NCI-H2227 treated with DMSO at 0.1 percent for 48 hours (cell line): ENCODE measurements around the gene PPARA.
"Not testable (repeated sequence)": the region's sequence is repeated elsewhere in the genome, so short reads cannot be mapped to it uniquely, and the experiment has no call there.

ENCODE experiments used
- DNase-seq: peaks from one replicate; lab custom pipeline; 2025; lab: John Stamatoyannopoulos, UW

The PPARA gene

GRCh38 chr22:46126853-46127385, 23.4 kb upstream of the PPARA start:
- DNase-seq: no peak

DNA sequence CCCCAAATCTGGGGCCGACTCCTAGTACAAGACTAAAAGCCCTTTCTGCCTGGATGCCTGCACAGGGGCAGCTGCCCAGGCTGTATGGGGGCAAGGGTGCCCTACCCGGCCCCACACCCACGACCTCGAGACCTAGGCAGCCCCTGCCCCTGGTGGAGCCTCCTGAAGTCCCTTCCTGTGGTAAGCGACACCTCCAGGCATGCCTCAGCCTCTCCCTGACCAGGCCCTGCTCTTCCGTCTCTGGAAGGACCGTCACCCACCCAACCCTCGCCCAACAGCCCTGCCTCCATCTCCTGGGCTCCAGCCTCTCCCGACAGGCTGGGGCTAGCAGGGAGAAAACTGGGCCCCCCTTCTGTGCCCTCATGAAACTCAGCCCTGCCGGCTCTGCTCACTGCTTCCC, 22.8 kb upstream of the PPARA start:
- no peak for DNase-seq

DNA sequence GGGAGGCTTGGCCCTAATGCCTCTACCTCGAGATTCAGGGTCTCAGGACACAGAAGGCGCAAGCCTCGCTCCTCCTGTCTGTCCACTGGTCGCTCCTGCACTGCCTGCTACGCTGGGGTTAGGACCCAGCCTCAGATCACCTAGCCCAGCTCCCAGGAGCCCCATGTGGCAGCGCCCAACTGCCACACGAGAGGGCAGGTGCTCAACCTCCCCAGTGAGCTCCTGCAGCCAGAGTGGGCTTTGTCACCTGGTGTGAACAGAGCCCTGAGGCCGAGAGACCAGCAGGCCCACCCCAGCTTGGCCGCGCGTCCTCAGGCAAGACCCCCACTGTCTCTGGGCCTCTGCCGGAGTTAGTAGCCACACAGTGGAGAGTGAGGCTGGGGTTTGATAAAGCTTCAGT, 21.7 kb upstream of the PPARA start:
- DNase-seq: no peak

GRCh38 chr22:46129390-46130041, 20.8 kb upstream of the PPARA start:
- no peak for DNase-seq

GRCh38 chr22:46131151-46131587, 19.2 kb upstream of the PPARA start:
- DNase-seq: no peak

GRCh38 chr22:46132193-46132829, 18.0 kb upstream of the PPARA start:
- DNase-seq: not testable (repeated sequence)

DNA sequence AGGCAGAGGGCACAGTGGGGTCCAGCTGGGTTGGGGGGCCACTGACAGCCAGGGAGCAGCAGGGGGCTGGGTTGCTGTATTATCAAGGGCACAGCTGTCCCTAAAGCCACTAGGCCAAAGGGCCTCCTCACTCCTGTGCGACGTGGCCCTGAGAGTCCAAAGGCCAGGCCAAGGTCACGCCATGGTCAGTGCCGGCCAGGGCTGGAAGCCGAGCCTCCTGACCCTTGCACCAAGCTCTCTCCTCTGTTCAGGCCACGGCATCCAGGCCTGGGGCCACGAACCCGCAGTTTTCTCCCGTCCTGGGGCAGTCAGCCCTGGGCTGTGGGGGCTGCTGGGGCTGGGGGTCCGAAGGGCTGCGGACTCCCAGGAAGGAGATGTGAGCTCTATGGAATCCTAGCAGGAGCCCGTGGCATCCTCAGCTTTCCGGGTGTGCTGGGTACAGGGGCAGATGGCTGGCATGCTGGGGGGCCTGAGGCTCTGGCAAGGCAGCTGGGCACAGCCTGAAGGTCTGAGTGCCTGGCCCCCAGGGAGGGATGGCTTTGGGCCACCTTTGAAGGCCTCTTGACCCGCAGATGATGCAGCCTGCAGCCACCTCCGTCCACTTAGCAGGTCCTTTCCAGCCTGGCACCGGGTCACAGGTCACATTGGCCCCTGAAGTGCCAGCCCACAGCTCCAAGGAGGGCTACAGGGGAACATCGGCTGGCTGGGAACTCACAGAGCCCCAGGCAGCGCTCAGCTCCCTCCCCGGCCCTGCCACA, 17.3 kb upstream of the PPARA start:
- DNase-seq: no peak

DNA sequence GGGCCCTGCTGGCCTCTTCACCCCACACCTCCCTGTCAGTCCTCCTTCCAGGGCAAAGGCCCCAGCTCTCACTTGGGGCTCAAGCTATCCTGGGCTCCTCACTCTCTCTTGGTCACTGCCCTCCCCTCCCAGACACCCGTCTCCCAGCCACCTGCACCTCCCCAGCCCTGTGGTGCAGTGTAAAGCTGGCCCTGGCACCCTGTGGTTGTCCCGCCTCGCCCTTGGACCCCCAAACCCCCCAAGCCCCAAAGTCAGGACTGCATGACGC, 16.8 kb upstream of the PPARA start:
- no peak for DNase-seq

DNA sequence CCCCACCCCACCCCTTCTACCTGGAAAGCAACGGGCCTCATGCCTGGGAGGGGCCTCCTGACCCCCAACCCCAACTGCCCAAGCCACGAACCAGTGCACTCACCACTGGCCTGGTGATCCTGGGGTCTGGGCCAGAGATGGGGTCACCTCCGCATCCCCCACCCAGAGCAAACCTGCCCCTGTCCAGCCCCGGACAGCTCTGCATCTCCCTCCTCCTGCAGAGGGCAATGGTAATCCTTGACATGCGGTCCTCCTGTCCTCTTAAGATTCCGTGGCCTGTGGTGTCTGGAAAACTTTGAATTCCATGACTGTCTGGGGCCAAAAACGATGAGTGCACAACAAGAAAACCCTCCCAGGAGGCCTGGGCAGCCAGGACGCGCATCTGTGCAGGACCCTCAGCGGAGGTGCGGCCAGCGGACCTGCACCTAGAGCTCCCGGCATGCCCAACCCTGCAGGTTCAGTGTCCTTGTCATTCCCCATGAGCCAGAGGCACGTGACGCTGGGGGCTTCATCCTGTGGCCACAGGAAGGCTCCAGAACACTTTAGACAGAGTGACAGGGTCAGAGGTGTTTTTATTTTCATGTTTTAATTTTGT, 16.1 kb upstream of the PPARA start:
- no peak for DNase-seq

GRCh38 chr22:46135611-46136485, 14.5 kb upstream of the PPARA start:
- no peak for DNase-seq

GRCh38 chr22:46136486-46137217, 13.7 kb upstream of the PPARA start:
- no peak for DNase-seq

DNA sequence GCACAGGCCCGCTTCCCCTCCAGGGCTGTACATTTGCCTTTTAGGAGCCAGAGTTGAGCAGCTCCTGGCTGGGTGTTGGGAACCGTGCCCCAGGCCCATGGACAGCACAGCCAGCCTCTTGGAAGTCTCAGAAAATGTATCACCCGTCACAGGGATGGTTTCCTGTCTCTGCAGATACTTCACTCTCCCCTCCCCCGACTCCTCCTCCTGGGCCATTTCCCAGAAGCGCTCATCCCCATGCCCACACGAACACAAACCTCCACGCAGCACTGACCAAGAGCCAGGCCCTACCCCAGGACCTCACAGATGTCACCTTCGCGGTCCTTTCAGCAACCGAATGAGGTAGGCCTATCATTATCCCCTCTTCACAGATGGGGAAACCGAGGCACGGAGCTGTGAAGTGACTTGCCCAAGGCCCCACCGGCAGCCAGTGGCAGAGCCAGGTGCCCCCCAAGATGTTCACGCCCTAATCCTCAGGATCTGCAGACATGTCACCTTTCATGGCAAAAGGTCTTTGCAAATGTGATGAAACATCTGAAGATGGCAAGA, 13.0 kb upstream of the PPARA start:
- no peak for DNase-seq

GRCh38 chr22:46138058-46138797, 12.1 kb upstream of the PPARA start:
- DNase-seq: no peak

DNA sequence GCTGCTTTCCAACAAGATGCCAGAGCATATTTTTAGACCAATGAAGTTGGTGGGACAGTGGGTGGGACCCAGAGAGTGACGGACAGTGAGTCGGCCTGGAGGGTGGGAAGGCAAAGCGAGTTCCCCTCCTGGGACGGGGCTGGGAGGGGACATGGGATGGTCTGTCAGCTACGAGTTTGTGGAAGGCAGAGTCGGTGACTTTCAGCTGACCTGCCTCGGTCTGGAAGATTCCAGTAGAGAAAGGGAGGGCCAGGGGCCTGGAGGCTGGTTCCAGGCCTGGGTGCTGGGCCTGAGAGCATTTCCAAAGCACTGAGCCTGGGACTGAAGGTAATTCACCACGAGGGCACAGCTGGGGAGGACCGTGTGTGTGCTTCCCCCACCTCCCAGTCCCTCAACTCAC, 10.9 kb upstream of the PPARA start:
- not testable (repeated sequence) for DNase-seq

DNA sequence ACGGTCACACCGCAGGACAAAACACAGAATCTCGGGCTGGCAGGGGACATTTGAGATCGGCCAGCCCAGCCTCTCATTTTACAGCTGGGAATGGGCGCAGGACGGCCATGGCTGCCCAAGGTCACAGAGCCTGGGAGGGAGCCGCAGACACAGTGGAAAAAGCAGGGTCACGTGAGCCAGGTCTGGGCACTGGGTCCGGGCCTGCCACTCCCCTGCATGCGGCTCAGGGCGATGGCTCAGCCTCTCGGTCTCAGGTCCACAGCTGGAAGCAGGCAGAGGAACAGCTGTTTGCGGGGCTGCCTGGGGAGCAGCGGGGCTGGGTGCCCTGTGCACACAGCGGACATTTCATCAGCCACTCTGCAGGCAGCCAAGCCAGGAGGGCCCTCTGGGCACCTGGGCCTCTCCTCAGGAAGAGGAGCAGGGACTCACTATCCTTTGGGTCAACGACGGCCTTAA, 10.4 kb upstream of the PPARA start:
- DNase-seq: no peak

DNA sequence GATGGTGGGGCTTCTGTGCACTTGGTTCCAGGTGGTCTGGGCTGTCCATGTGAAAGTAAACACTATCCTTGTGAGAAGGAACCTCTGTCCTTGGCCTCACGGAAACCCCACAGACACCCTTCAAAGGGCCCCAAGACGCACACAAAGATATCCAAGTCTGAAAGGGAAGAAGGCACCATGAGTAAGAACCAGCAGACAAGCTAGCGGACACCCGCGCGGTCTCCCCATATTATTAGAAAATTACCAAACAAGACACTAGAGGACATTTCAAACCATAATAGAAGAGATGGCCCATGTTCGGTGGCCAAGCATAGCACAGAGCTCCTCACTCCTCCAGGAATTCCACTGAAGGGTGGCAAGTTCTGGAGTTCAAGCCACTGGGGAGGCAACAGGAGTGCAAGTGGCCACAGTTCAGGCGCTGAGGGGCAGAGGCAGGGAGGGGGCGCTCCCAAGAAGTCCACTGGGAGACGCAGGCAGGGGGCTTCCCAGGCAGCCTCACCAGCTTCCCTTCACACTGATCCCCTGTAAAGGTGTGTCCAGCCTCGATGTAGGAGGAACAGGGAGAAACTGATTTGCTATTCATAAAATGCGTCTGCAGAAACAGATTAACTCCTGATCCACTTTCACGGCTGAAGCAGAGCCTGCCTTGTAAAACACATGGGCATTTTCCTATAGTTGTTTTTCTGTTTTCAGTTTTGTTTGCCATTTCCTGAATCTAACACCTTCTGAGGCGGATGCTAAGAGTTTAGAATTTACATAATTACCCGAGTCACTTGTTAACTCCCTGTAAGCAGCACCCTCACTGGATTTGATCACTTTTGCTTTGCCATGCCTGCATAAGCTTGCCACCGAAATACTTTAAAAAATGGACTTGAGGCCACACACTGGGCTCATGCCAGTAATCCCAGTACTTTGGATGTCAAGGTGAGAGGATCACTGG, 9.1 kb upstream of the PPARA start:
- DNase-seq: no peak

DNA sequence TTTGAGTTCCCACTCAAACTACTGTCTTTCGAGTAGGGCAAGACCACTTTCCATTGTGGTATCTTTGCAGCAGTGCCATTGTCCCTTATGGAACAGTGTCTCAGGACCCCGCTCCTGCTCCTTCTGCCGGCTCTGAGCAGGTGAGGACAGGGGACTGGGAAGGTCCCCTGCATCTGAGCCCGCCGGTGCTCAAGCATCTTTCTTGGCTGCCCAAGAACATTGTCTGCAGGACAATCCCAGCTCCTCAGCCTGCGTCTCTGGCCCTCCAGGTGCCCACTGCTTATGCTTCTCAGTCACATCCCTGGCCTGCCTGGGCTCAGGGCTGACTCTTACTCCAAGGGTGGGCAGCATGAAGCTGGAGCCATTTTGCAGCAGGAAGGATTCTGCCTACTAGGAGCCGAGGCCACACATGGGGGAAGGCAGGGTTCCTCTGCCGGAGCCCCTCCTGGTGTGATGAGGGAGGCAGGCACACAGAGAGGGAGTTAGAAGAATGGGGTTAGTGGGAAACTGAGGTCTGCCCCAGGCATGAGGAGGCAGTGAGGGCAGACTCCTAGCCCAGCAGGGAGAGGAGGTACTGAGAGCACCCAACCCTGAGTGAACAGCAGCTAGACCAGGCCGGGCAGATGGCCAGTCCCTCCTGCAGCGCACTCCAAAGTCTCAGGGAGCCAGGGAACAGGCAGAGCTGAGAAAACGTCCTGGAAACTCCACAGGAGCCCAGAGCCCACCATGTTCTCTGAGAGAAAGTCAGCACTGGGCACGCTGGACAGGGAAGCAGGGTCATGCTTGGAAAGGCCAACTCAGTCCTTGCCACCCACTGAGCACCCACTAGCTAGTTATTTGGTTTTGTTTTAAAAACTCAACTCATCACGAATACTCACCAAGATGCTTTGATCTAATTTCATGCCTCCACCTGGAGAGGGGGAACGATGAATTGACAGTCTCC, 7.5 kb upstream of the PPARA start:
- no peak for DNase-seq
